ENCODE results near the gene USP19. TPM values are rescaled to one million over a fixed set of nuclear protein-coding genes. Genes with fewer than 3 reads are reported as not detected.

Gene USP19
- total and polyA plus RNA-seq, 7 donors, result 22.2 to 98.4 (median 48.2) TPM

DNA sequence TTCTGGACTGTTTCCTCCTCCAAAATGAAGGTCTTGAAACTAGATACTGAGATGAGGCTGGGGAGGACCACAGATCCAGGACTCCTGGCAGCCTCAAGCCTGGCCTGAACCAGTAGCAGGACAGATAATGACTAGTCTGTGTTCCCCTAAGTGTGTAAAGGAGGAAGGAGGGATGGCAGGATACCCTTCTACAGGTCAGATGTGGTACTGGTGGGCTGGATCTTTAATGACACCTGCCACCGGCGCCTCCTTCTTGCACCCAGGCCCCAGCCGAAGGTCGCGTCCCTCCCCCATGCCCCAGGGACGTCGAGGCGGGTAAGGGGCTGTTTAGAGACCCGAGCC, 556 bp downstream of the USP19 start:
- peaks cover 0 to 30% (median 23%) of the 10 kb centered on the region in 4 donors for H3K4me1 ChIP-seq
- H3K36me3 ChIP-seq, result peaks cover 68 to 80% (median 73%) of the 10 kb centered on the region in 4 donors
- H3K4me3 ChIP-seq, result peak overlapping the region; percentile 90 to 96 (median 94)
- H3K27me3 ChIP-seq, result no peaks in the 10 kb centered on the region
- WGBS, 2 donors, result 0% methylated on average over 9 of the region's 9 CpGs
- no peaks in the 10 kb centered on the region for H3K9me3 ChIP-seq
- intact Hi-C loops (cut with DNase I), result loop anchor here (2.0 kb wide), 1 partner anchor 27 kb away; no protein-coding TSS in a partner anchor
- TF ChIP-seq, protein P1, sequence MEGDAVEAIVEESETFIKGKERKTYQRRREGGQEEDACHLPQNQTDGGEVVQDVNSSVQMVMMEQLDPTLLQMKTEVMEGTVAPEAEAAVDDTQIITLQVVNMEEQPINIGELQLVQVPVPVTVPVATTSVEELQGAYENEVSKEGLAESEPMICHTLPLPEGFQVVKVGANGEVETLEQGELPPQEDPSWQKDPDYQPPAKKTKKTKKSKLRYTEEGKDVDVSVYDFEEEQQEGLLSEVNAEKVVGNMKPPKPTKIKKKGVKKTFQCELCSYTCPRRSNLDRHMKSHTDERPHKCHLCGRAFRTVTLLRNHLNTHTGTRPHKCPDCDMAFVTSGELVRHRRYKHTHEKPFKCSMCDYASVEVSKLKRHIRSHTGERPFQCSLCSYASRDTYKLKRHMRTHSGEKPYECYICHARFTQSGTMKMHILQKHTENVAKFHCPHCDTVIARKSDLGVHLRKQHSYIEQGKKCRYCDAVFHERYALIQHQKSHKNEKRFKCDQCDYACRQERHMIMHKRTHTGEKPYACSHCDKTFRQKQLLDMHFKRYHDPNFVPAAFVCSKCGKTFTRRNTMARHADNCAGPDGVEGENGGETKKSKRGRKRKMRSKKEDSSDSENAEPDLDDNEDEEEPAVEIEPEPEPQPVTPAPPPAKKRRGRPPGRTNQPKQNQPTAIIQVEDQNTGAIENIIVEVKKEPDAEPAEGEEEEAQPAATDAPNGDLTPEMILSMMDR (IDR thresholded peaks at IDR 0.05), result peak in 1 of 4 experiments; percentile 5
- no peak for TF ChIP-seq EP300 (IDR thresholded peaks at IDR 0.05)
- DNase-seq, result no peak
- H3K27ac ChIP-seq, result peak overlapping the region; percentile 93 to 98 (median 94)

DNA sequence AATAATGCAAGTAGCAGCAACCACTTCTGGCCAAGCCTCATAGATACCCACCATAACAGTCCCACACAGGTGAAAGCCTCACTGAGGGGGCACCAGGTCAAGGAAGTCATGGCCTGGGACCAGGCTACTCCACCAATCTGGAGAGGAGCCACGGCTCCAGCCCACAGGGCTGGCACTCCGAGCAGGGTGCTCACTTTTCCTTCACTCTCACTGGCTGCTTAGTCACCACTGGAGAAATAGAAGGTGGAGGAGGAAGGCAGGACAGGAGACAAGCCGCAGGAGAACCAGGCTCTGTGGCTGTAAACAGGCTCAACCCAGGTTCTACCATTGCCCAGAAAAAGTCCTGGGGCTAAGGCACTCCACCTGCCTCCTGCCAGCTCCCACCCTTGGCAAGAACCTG, 1.2 kb downstream of the USP19 start:
- Histone ChIP-seq H3K4me3 (peak overlapping the region in 3 of 4 donors; percentile 90 to 96 (median 94)), H3K36me3 (peaks cover 68 to 80% (median 73%) of the 10 kb centered on the region in 4 donors), H3K4me1 (peaks cover 0 to 30% (median 23%) of the 10 kb centered on the region in 4 donors), H3K27me3 (no peaks in the 10 kb centered on the region), H3K9me3 (no peaks in the 10 kb centered on the region), H3K27ac (peak overlapping the region; percentile 93 to 98 (median 94))
- intact Hi-C loops (cut with DNase I), result no loop called here
- 43 to 86% methylated on average over 3 of the region's 3 CpGs for WGBS, 2 donors
- no peak for TF ChIP-seq POLR2A (IDR thresholded peaks at IDR 0.05)
- TF ChIP-seq EP300 (IDR thresholded peaks at IDR 0.05), result no peak
- TF ChIP-seq POLR2AphosphoS5 (IDR thresholded peaks at IDR 0.05), result no peak
- TF ChIP-seq, protein P1 (IDR thresholded peaks at IDR 0.05), result no peak
- no peak for DNase-seq

DNA sequence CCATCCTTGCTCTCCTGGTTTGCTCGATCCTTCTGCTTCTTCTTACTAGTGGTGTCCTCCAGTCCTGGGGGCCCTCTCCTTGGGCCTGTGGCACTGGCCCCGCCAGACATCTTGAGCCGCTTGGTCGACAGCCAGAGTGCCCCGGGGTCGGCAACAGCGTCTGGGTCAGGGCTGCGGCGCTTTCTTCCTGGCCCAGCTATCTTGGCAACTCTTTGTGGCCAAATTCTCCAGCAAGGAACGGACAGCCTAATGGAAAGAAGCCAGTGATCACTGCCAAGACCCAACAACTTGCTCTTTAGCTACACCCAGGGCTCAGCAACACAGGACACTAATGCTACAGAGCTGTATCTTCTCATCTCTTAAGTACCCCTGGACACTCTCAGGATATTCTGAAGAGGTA, 1.6 kb downstream of the USP19 start:
- DNase-seq, result no peak
- intact Hi-C loops (cut with DNase I), result no loop called here
- H3K36me3 ChIP-seq, result peaks cover 68 to 80% (median 73%) of the 10 kb centered on the region in 4 donors
- no peaks in the 10 kb centered on the region for H3K9me3 ChIP-seq
- no peaks in the 10 kb centered on the region for H3K27me3 ChIP-seq
- no peak overlapping the region for H3K4me3 ChIP-seq
- WGBS, 2 donors, result 87 to 91% methylated on average over 10 of the region's 10 CpGs
- peaks cover 0 to 30% (median 23%) of the 10 kb centered on the region in 4 donors for H3K4me1 ChIP-seq
- H3K27ac ChIP-seq, result peak overlapping the region; percentile 93 to 98 (median 94)
- no peak for TF ChIP-seq EP300 (IDR thresholded peaks at IDR 0.05)
- no peak for TF ChIP-seq POLR2A (IDR thresholded peaks at IDR 0.05)
- TF ChIP-seq, protein P1 (IDR thresholded peaks at IDR 0.05), result no peak
- TF ChIP-seq POLR2AphosphoS5 (IDR thresholded peaks at IDR 0.05), result no peak

DNA sequence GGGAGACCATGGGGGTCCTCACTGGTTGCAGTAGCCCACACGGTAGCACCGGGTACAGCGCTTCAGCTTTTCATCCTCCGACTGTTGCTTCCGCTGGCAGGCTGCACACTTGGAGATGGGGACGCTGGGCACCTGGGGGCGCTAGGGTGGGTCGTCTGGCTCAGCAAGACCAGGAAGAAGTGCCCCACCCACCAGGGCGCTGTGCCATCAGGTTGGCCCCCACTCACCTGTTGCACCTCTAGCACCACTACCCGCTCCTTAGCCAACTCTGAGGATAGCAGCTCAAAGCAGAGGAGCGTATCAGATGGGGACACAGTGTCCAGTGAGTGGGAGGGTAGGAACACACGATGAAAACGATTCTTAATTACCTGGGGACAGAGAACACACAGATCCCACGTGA, 8.4 kb downstream of the USP19 start:
- DNase-seq, result no peak
- no peak for TF ChIP-seq POLR2AphosphoS5 (IDR thresholded peaks at IDR 0.05)
- no peak for TF ChIP-seq POLR2A (IDR thresholded peaks at IDR 0.05)
- TF ChIP-seq, protein P1 (IDR thresholded peaks at IDR 0.05), result no peak
- TF ChIP-seq EP300 (IDR thresholded peaks at IDR 0.05), result no peak
- H3K36me3 ChIP-seq, result peaks cover 83 to 99% (median 93%) of the 10 kb centered on the region in 4 donors
- intact Hi-C loops (cut with DNase I), result no loop called here
- no peaks in the 10 kb centered on the region for H3K4me1 ChIP-seq
- H3K27me3 ChIP-seq, result no peaks in the 10 kb centered on the region
- no peak overlapping the region for H3K27ac ChIP-seq
- WGBS, 2 donors, result 81 to 92% methylated on average over 14 of the region's 14 CpGs
- H3K9me3 ChIP-seq, result no peaks in the 10 kb centered on the region
- no peak overlapping the region for H3K4me3 ChIP-seq

DNA sequence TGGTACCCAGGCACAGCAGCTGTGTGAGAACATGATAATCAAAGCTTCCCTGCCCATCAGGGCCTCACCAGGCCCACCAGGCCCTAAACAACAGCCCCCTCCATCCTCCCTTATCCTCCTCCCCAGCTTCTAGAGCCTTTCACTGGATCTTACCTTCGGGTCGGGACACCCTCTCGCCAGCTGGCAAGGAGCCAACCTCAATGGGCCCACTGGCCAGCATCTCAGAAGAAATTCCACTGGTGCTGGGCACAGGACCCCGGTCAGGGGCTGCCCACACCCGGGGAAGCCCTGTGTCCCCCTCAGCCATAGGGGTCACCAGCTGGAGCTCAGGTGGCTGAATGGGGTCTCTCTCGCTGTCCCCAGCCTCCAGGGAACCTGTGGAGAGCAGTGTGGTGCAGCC, 9.3 kb downstream of the USP19 start:
- no peaks in the 10 kb centered on the region for H3K27me3 ChIP-seq
- intact Hi-C loops (cut with DNase I), result no loop called here
- no peak for TF ChIP-seq POLR2A (IDR thresholded peaks at IDR 0.05)
- TF ChIP-seq, protein P1 (IDR thresholded peaks at IDR 0.05), result no peak
- no peak for TF ChIP-seq POLR2AphosphoS5 (IDR thresholded peaks at IDR 0.05)
- no peak for TF ChIP-seq EP300 (IDR thresholded peaks at IDR 0.05)
- no peaks in the 10 kb centered on the region for H3K9me3 ChIP-seq
- H3K36me3 ChIP-seq, result peaks cover 74 to 96% (median 84%) of the 10 kb centered on the region in 4 donors
- 82 to 86% methylated on average over 6 of the region's 6 CpGs for WGBS, 2 donors
- DNase-seq, result no peak
- H3K4me1 ChIP-seq, result no peaks in the 10 kb centered on the region
- no peak overlapping the region for H3K4me3 ChIP-seq
- H3K27ac ChIP-seq, result no peak overlapping the region

Data from sigmoid colon (tissue), 7 donors.